ENCODE results near the gene HOXB6. TPM values are rescaled to one million over a fixed set of nuclear protein-coding genes. Genes with fewer than 3 reads are reported as not detected.
A peak's percentile ranks its signal among the peaks of the same experiment; 100 is the strongest.

Gene HOXB6
- total RNA-seq, 6 donors from 2014 or later, result 1.1 to 11.3 (median 7.0) TPM

DNA sequence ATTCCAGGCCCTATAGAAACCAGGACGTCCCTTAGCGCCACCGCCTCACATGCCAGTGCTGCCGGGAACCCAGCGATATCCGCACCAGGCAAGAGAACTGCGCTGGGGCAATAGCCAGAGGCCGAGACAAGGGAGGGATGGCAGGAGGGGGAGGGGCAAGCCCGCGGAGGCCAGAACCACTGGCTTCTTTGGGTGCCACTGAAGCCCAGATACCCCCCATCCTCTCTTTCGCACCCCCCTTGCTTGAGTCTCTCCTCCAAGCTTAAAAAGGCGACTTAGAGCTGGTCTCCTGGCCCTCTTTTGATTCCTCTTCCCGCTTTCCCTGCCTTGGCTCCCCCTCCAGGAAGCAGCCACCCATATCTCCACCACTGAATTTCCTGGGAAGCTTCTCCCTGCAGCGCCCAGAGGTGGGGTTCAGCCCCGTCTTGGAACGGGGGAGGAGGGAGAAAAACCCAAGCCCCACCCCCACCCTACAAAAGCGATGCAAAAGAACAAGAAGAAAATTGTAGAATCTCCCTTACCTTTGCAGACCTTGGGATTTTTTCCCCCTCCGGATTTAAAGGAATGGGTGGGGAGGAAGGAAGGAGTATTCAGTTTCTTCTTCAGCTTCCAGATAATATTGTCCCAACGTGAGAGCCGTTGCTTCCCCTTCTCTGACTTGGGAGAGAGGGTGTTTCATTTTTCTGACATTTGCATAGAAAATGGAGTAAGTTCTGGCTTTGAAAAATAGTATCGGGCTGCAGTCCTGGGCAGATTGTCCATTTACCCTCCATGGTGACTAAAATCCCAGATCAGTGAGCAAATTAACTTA, 622 bp downstream of the HOXB6 start:
- DNase-seq (peak in 1 of 2 donors; percentile 51), ATAC-seq (ENCODE audit: low FRiP score in 2 of 2) (peak in 1 of 2 donors; percentile 35)
- H3K9me3 ChIP-seq, result no peaks in the 10 kb centered on the region
- peaks cover 0 to 65% (median 30%) of the 10 kb centered on the region in 4 donors for H3K27me3 ChIP-seq
- no peak overlapping the region for H3K27ac ChIP-seq
- peak overlapping the region in 3 of 4 donors; percentile 1 to 13 (median 4) for H3K4me3 ChIP-seq
- no peaks in the 10 kb centered on the region for H3K36me3 ChIP-seq
- WGBS, 2 donors, result 31 to 42% methylated on average over 21 of the region's 21 CpGs
- TF ChIP-seq POLR2AphosphoS5 (IDR thresholded peaks at IDR 0.05), result no peak
- H3K4me1 ChIP-seq, result peaks cover 6 to 12% (median 7%) of the 10 kb centered on the region in 4 donors

DNA sequence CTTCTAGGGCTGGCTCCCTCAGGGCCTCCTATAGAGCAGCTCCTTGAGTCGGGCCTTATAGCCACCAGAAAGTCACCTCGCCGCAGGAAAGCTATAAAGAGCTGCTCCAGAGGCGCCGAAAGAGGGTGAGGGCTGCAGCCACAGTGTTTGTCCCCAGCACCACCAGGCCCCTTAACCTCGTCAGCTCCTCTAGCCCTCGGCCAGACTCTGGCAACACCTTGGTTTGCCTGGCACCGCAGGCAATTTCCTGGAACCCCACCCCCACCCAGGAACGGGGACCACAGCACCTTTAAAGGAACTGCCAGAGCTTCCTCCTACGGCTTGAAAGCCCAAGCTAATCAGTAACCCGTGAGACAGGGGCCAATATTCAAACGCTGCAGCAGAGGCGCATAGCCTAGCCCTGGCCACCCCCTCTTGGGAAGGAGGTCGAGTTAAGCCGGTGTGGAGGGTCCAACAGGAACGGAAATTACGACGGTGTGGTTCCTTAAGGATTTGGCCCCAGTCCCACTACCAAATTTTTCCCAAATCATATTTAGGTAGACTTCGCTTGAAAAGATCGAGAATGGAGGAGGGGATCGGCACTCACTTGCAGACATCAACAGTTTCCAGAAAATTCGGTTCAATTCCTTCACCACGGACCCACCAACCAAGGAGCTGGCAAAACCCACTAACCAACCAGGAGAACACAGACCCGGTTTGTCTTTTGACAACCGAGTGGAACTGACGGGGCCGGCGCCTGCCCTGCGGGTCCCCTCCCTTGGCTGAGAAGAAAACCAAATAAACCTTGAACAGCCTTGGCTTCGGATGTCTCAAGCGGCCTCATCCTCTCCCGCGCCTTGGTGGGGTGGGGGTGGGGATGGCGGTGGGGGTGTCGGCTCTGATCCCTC, 3.0 kb downstream of the HOXB6 start:
- WGBS, 2 donors, result 35 to 42% methylated on average over 28 to 35 of the region's 35 CpGs
- peak overlapping the region in 1 of 4 donors; percentile 26 for H3K4me3 ChIP-seq
- no peaks in the 10 kb centered on the region for H3K36me3 ChIP-seq
- no peak for TF ChIP-seq POLR2AphosphoS5 (IDR thresholded peaks at IDR 0.05)
- TF ChIP-seq POLR2A (IDR thresholded peaks at IDR 0.05), result no peak
- no peak for TF ChIP-seq EP300 (IDR thresholded peaks at IDR 0.05)
- TF ChIP-seq, protein P1, sequence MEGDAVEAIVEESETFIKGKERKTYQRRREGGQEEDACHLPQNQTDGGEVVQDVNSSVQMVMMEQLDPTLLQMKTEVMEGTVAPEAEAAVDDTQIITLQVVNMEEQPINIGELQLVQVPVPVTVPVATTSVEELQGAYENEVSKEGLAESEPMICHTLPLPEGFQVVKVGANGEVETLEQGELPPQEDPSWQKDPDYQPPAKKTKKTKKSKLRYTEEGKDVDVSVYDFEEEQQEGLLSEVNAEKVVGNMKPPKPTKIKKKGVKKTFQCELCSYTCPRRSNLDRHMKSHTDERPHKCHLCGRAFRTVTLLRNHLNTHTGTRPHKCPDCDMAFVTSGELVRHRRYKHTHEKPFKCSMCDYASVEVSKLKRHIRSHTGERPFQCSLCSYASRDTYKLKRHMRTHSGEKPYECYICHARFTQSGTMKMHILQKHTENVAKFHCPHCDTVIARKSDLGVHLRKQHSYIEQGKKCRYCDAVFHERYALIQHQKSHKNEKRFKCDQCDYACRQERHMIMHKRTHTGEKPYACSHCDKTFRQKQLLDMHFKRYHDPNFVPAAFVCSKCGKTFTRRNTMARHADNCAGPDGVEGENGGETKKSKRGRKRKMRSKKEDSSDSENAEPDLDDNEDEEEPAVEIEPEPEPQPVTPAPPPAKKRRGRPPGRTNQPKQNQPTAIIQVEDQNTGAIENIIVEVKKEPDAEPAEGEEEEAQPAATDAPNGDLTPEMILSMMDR (IDR thresholded peaks at IDR 0.05), result no peak
- DNase-seq (peak in 1 of 2 donors; percentile 73), ATAC-seq (ENCODE audit: low FRiP score in 2 of 2) (no peak)
- H3K4me1 ChIP-seq, result peaks cover 12 to 25% (median 19%) of the 10 kb centered on the region in 4 donors
- no peak overlapping the region for H3K27ac ChIP-seq
- H3K9me3 ChIP-seq, result no peaks in the 10 kb centered on the region
- H3K27me3 ChIP-seq, result peaks cover 0 to 70% (median 35%) of the 10 kb centered on the region in 4 donors

DNA sequence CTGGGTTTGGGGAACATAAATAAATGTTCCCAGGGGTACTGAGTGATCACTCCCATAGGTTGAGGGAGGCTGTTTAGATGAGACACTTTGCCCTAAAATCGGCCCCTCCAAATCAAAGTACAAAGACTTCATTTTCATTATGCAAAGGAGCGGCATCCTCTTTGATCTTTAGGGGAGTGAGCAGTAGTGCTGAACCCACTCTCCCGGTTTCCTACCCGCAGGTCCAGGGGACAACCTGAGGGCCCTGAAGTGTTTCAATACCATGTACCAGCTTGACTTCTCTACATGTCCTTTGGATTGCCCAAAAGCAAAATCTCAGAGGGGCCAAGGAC, 3.6 kb downstream of the HOXB6 start:
- no peak for TF ChIP-seq POLR2A (IDR thresholded peaks at IDR 0.05)
- TF ChIP-seq, protein P1 (IDR thresholded peaks at IDR 0.05), result no peak
- TF ChIP-seq POLR2AphosphoS5 (IDR thresholded peaks at IDR 0.05), result no peak
- TF ChIP-seq EP300 (IDR thresholded peaks at IDR 0.05), result no peak
- peaks cover 0 to 72% (median 39%) of the 10 kb centered on the region in 4 donors for H3K27me3 ChIP-seq
- 33 to 60% methylated on average over 4 of the region's 4 CpGs for WGBS, 2 donors
- H3K4me1 ChIP-seq, result peaks cover 13 to 31% (median 24%) of the 10 kb centered on the region in 4 donors
- no peak overlapping the region for H3K4me3 ChIP-seq
- DNase-seq, result no peak
- H3K36me3 ChIP-seq, result no peaks in the 10 kb centered on the region
- H3K27ac ChIP-seq, result no peak overlapping the region
- no peaks in the 10 kb centered on the region for H3K9me3 ChIP-seq
- ATAC-seq (ENCODE audit: low FRiP score in 2 of 2), result no peak

DNA sequence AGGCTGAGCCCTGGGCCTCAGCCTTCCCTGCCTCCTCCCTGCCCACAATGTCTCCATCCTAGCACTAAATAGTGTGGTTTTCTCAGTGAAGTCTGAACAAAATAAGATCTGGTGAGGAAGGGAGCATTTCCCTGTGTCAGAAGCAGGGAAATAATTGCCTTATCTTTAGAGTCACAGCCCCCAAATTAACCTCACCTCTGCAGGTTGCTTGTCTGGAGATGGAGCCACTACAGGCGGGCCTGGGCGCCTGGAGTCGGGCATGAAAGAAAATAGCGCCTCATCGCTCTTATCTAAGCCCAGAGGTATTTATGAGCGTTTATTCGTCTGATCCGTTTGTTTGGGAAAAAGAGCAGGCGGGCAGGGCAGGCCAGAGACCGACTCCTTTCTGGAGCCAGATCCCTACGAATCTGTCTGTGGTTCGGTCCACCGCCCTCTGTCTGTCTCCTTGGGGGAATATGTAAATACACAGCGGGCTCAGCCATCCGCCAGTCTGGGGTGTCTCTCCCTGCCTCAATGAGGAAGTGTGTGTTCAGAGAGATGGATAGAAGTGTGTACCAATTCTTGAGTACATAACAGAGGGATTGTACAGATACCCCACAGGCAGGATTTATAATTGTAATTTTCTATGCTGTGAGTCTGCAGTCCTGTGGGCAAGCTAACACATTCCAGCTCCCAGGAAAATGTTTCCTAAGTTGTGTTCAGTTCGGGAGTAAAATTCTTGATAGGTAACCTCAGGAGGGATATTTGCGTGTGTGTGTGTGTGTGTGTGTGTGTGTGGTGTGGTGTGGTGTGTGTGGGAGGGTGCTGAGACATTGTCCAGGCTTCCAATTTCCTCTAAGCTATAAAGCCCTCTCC, 4.3 kb downstream of the HOXB6 start:
- H3K27me3 ChIP-seq, result peaks cover 0 to 71% (median 38%) of the 10 kb centered on the region in 4 donors
- no peaks in the 10 kb centered on the region for H3K9me3 ChIP-seq
- no peak overlapping the region for H3K27ac ChIP-seq
- DNase-seq (no peak), ATAC-seq (ENCODE audit: low FRiP score in 2 of 2) (no peak)
- TF ChIP-seq, protein P1 (IDR thresholded peaks at IDR 0.05), result no peak
- no peak for TF ChIP-seq POLR2A (IDR thresholded peaks at IDR 0.05)
- no peak for TF ChIP-seq POLR2AphosphoS5 (IDR thresholded peaks at IDR 0.05)
- TF ChIP-seq EP300 (IDR thresholded peaks at IDR 0.05), result no peak
- peaks cover 18 to 35% (median 29%) of the 10 kb centered on the region in 4 donors for H3K4me1 ChIP-seq
- no peak overlapping the region for H3K4me3 ChIP-seq
- 49 to 64% methylated on average over 17 of the region's 17 CpGs for WGBS, 2 donors
- no peaks in the 10 kb centered on the region for H3K36me3 ChIP-seq

Measured in upper lobe of left lung (tissue), 6 donors.